ENCODE data around the gene BDKRB2.

Gene BDKRB2

DNA sequence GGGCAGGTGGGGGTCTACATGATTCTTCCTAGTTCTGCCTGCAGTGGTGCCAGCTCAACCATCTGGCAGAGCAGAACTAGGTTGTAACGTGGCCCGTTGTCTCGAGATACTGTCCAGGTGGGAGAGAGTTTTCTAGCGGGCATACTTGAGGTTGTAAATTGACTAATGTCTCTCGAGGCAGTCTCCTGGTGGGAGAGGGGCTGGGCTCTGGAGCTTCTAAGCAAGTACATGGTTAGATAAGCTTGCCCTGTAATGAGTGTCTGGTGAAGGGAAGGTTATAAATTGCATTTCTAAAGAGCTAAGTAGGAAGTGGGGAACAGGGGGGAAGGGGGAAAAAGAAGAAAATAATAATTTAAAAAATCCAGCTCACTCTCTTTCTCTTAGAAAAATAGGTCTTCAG is 69.5 kb downstream of the BDKRB2 start:
- Histone ChIP-seq H3K36me3 (ENCODE audit: control insufficient read depth, insufficient read depth, low read length) (no peaks in the 10 kb centered on the region), H3K4me1 (ENCODE audit: control insufficient read depth, insufficient read depth, low read length) (peaks cover 10% of the 10 kb centered on the region), H3K27me3 (ENCODE audit: control insufficient read depth, insufficient read depth, low read length) (no peaks in the 10 kb centered on the region), H3K9ac (ENCODE audit: low read length) (no peak overlapping the region), H3K4me3 (ENCODE audit: low read length) (no peak overlapping the region), H3K9me3 (ENCODE audit: control insufficient read depth, low read length) (no peaks in the 10 kb centered on the region)

GRCh38 chr14:96274543-96274942 is 69.9 kb downstream of the BDKRB2 start:
- no peaks in the 10 kb centered on the region for H3K36me3 ChIP-seq (ENCODE audit: control insufficient read depth, insufficient read depth, low read length)
- H3K9ac ChIP-seq (ENCODE audit: low read length), result no peak overlapping the region
- H3K27me3 ChIP-seq (ENCODE audit: control insufficient read depth, insufficient read depth, low read length), result no peaks in the 10 kb centered on the region
- no peaks in the 10 kb centered on the region for H3K9me3 ChIP-seq (ENCODE audit: control insufficient read depth, low read length)
- H3K4me3 ChIP-seq (ENCODE audit: low read length), result no peak overlapping the region
- H3K4me1 ChIP-seq (ENCODE audit: control insufficient read depth, insufficient read depth, low read length), result peaks cover 10% of the 10 kb centered on the region

DNA sequence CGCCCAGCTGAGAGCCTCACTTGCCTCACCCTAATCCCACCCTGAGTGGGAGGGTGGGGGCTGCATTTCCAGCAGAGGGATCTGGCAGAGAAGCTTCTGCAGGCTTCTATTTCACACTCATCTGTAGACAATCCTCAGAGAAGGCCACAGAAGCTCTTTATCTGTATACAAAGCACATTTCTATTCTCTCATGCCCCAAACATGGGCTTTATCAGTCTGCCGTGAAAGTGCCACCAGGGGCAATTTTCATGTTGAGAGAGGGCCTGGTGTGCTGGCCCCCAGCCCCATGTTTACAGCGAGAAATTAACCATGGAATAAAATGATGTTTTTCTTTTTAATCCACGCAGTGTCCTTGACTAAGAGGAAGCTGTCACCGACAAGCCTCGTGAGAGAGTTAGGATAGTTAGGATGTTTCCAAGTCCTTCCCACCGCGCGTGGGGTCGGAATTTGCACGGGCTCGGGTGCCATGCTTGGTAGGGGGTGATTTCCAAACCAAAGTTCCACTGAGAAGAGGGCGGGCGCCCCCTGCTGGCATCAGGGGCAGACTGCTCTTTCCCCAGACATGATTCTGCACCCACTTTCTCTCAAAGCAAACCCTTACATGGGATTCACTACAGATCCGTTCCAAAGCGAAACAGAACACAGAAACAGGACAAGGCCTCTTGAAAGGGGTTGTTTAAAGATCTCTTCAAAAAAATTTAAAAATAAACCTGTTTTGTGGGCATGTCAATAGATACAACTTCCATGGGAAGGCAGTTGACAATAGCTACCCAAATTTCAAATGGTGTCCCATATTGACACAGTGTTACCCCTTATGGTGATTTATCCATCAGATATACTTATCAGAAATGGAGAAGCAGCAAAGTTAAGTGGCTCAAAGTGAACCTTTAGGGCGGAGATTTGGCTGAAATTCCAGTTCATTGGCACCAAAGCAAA is 70.8 kb downstream of the BDKRB2 start:
- no peaks in the 10 kb centered on the region for H3K27me3 ChIP-seq (ENCODE audit: control insufficient read depth, insufficient read depth, low read length)
- H3K36me3 ChIP-seq (ENCODE audit: control insufficient read depth, insufficient read depth, low read length), result no peaks in the 10 kb centered on the region
- no peaks in the 10 kb centered on the region for H3K9me3 ChIP-seq (ENCODE audit: control insufficient read depth, low read length)
- H3K9ac ChIP-seq (ENCODE audit: low read length), result no peak overlapping the region
- no peak overlapping the region for H3K4me3 ChIP-seq (ENCODE audit: low read length)
- H3K4me1 ChIP-seq (ENCODE audit: control insufficient read depth, insufficient read depth, low read length), result peaks cover 10% of the 10 kb centered on the region

DNA sequence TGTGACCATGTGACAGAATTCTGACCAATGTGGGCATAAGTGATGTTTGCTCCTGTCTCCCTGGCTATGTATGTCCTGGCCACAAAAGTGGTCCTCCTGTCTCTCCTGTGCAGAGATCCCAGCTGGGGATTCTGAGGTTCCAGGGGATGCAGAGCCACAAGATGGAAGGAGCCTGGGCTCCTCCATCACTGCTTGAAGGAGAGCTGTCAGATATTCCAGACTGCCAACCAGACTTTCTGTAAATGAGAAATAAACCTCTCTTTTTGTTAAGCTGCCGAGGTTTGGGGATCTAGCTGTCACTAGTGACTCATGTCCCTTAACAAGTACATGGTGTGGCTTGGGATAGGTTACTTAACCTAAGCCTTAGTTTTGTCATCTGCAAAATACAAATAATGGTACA is 73.3 kb downstream of the BDKRB2 start:
- Histone ChIP-seq H3K9me3 (ENCODE audit: control insufficient read depth, low read length) (no peaks in the 10 kb centered on the region), H3K9ac (ENCODE audit: low read length) (no peak overlapping the region), H3K4me3 (ENCODE audit: low read length) (no peak overlapping the region), H3K4me1 (ENCODE audit: control insufficient read depth, insufficient read depth, low read length) (peaks cover 10% of the 10 kb centered on the region), H3K36me3 (ENCODE audit: control insufficient read depth, insufficient read depth, low read length) (no peaks in the 10 kb centered on the region), H3K27me3 (ENCODE audit: control insufficient read depth, insufficient read depth, low read length) (no peaks in the 10 kb centered on the region)

- Histone ChIP-seq H3K36me3 (ENCODE audit: control insufficient read depth, insufficient read depth, low read length) (no peaks in the 10 kb centered on the region), H3K9ac (ENCODE audit: low read length) (no peak overlapping the region), H3K4me1 (ENCODE audit: control insufficient read depth, insufficient read depth, low read length) (peaks cover 10% of the 10 kb centered on the region), H3K27me3 (ENCODE audit: control insufficient read depth, insufficient read depth, low read length) (no peaks in the 10 kb centered on the region), H3K9me3 (ENCODE audit: control insufficient read depth, low read length) (no peaks in the 10 kb centered on the region), H3K4me3 (ENCODE audit: low read length) (no peak overlapping the region)
Observed at GRCh38 chr14:96279564-96279963, 74.9 kb downstream of the BDKRB2 start.

DNA sequence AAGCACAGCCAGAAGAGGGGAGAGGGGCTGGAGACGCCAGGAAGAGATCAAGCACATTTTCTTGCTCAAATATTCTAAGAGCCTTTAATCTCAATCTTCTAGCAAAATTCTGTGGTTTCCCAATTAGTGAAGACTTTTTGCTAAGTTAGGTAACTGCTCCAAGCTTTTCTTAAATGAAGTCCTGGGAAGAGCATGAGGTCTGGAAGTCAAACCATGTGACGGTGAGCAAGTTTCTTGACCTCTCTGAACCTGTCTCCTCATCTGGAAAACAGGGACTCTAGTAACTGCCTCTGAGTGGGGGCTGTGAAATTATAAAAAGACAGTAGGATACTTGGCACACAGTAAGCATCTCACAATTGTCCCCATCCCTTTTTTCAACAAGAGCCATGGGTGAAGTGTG is 75.5 kb downstream of the BDKRB2 start:
- no peaks in the 10 kb centered on the region for H3K36me3 ChIP-seq (ENCODE audit: control insufficient read depth, insufficient read depth, low read length)
- H3K4me1 ChIP-seq (ENCODE audit: control insufficient read depth, insufficient read depth, low read length), result peaks cover 10% of the 10 kb centered on the region
- no peak overlapping the region for H3K4me3 ChIP-seq (ENCODE audit: low read length)
- H3K9ac ChIP-seq (ENCODE audit: low read length), result no peak overlapping the region
- H3K27me3 ChIP-seq (ENCODE audit: control insufficient read depth, insufficient read depth, low read length), result no peaks in the 10 kb centered on the region
- H3K9me3 ChIP-seq (ENCODE audit: control insufficient read depth, low read length), result no peaks in the 10 kb centered on the region

DNA sequence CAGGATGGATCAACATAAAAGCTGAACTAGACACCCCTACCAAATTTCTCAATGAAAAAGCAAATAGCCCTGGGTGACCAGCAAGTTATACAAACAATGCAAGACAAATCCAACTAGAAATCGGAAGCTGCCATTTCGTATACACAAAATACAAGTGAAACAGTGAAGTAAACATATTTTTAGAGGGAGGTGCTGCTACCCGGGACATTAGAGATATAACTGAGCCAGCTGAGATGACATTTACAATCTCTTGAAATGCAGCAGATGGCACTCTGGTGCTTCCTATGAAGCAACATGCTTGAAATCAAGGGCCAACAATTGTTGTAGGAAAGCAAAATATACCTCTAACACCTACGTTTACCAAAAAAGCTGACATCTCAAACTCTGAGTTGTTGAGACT is 76.8 kb downstream of the BDKRB2 start:
- Histone ChIP-seq H3K4me1 (ENCODE audit: control insufficient read depth, insufficient read depth, low read length) (no peaks in the 10 kb centered on the region), H3K4me3 (ENCODE audit: low read length) (no peak overlapping the region), H3K27me3 (ENCODE audit: control insufficient read depth, insufficient read depth, low read length) (no peaks in the 10 kb centered on the region), H3K9ac (ENCODE audit: low read length) (no peak overlapping the region), H3K36me3 (ENCODE audit: control insufficient read depth, insufficient read depth, low read length) (no peaks in the 10 kb centered on the region), H3K9me3 (ENCODE audit: control insufficient read depth, low read length) (no peaks in the 10 kb centered on the region)

- Histone ChIP-seq H3K27me3 (ENCODE audit: control insufficient read depth, insufficient read depth, low read length) (no peaks in the 10 kb centered on the region), H3K9me3 (ENCODE audit: control insufficient read depth, low read length) (no peaks in the 10 kb centered on the region), H3K36me3 (ENCODE audit: control insufficient read depth, insufficient read depth, low read length) (no peaks in the 10 kb centered on the region), H3K4me1 (ENCODE audit: control insufficient read depth, insufficient read depth, low read length) (no peaks in the 10 kb centered on the region), H3K4me3 (ENCODE audit: low read length) (no peak overlapping the region), H3K9ac (ENCODE audit: low read length) (no peak overlapping the region)
Observed at GRCh38 chr14:96284008-96284407, 79.4 kb downstream of the BDKRB2 start.

- no peaks in the 10 kb centered on the region for H3K4me1 ChIP-seq (ENCODE audit: control insufficient read depth, insufficient read depth, low read length)
- no peak overlapping the region for H3K9ac ChIP-seq (ENCODE audit: low read length)
- H3K36me3 ChIP-seq (ENCODE audit: control insufficient read depth, insufficient read depth, low read length), result no peaks in the 10 kb centered on the region
- no peaks in the 10 kb centered on the region for H3K27me3 ChIP-seq (ENCODE audit: control insufficient read depth, insufficient read depth, low read length)
- H3K4me3 ChIP-seq (ENCODE audit: low read length), result no peak overlapping the region
- no peaks in the 10 kb centered on the region for H3K9me3 ChIP-seq (ENCODE audit: control insufficient read depth, low read length)
Observed at GRCh38 chr14:96284430-96284829, 79.8 kb downstream of the BDKRB2 start.

DNA sequence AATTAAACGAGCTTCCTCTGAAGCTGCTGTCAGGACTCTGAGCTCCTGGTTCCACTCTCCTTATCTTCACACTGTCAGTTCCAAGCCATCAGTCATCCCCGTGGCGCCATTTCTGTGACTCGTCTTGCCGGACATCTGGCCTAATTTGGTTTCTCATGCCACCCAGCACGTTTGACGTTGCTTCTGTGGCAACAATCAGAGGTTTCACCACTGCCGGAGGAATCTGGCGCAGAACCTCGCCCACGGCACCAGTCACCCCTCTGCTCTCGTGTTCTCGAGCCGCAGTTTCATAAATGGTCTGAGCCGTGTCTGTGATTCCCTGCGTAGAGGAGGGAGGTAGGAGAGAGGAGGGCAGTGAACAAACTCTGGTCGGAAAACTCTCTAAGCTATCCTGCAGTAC is 81.0 kb downstream of the BDKRB2 start:
- Histone ChIP-seq H3K4me3 (ENCODE audit: low read length) (no peak overlapping the region), H3K27me3 (ENCODE audit: control insufficient read depth, insufficient read depth, low read length) (no peaks in the 10 kb centered on the region), H3K9me3 (ENCODE audit: control insufficient read depth, low read length) (no peaks in the 10 kb centered on the region), H3K36me3 (ENCODE audit: control insufficient read depth, insufficient read depth, low read length) (no peaks in the 10 kb centered on the region), H3K9ac (ENCODE audit: low read length) (no peak overlapping the region), H3K4me1 (ENCODE audit: control insufficient read depth, insufficient read depth, low read length) (no peaks in the 10 kb centered on the region)

DNA sequence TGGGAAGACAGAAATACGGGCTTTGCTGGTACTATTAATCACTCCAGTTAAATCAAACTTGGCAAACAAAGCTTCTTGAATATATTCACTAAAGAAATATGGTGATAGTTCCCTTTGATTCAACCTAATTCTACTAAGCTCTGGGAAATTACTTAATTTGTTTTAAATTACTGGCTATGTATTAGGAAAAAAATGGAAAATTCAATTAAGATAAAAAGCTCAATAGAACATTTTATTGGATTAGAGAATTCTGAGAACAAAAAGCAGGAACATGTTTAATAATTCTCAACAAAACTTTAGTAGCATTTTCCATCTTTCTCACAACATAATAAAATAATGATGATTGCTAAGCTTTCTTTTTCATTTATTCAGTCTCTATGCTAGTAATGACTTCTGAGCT is 81.6 kb downstream of the BDKRB2 start:
- Histone ChIP-seq H3K9ac (ENCODE audit: low read length) (no peak overlapping the region), H3K36me3 (ENCODE audit: control insufficient read depth, insufficient read depth, low read length) (no peaks in the 10 kb centered on the region), H3K27me3 (ENCODE audit: control insufficient read depth, insufficient read depth, low read length) (no peaks in the 10 kb centered on the region), H3K4me1 (ENCODE audit: control insufficient read depth, insufficient read depth, low read length) (no peaks in the 10 kb centered on the region), H3K9me3 (ENCODE audit: control insufficient read depth, low read length) (no peaks in the 10 kb centered on the region), H3K4me3 (ENCODE audit: low read length) (no peak overlapping the region)

DNA sequence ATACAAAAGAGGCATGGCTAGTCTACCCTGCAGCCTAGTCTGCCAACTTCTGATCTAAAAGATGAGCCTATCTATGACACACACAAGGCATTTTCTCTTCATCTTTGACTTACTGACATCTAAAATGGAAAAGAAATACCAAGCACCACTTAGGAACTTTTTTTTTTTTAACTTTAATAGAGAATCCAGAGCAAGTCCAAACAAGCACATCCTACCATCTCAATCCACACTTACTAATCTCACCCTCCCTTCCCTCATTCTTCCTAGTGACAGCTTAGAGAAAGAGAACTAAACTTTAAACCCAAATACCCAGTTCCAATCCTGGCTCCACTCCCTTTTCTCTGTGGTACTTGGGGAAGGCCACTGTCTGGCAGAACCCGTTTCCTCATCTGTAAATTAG is 83.2 kb downstream of the BDKRB2 start:
- Histone ChIP-seq H3K9me3 (ENCODE audit: control insufficient read depth, low read length) (no peaks in the 10 kb centered on the region), H3K27me3 (ENCODE audit: control insufficient read depth, insufficient read depth, low read length) (no peaks in the 10 kb centered on the region), H3K4me1 (ENCODE audit: control insufficient read depth, insufficient read depth, low read length) (no peaks in the 10 kb centered on the region), H3K36me3 (ENCODE audit: control insufficient read depth, insufficient read depth, low read length) (no peaks in the 10 kb centered on the region), H3K9ac (ENCODE audit: low read length) (no peak overlapping the region), H3K4me3 (ENCODE audit: low read length) (no peak overlapping the region)
